Mesendoderm (in vitro differentiated cells): Measurements from ENCODE around the gene RILPL2.
A peak's percentile ranks its signal among the peaks of the same experiment; 100 is the strongest.

Experiments
- DNase-seq: peaks from one replicate; pipeline ENCODE4 v3.0.0; 2013
- H2AK5ac ChIP-seq: 2 replicates; pipeline ENCODE4 v1.6.1; 2013; ENCODE audit warnings: low read length, inconsistent platforms
- H2BK120ac ChIP-seq: 2 replicates; pipeline ENCODE4 v1.6.1; 2013; ENCODE audit warnings: low read depth, mild to moderate bottlenecking, low read length, moderate library complexity, mixed read lengths
- H2BK15ac ChIP-seq: replicated peaks from 2 replicates; pipeline ENCODE4 v1.6.1; 2013; ENCODE audit warnings: low read depth, mild to moderate bottlenecking, moderate library complexity
- H2BK5ac ChIP-seq: 2 replicates; pipeline ENCODE4 v1.6.1; 2013; ENCODE audit warnings: low read length, inconsistent platforms
- H3K18ac ChIP-seq: 2 replicates; pipeline ENCODE4 v1.6.1; 2013; ENCODE audit warnings: mild to moderate bottlenecking, low read length, mixed read lengths
- H3K23ac ChIP-seq: one replicate; pipeline ENCODE4 v1.6.1; 2013; ENCODE audit warnings: low read length
- H3K27ac ChIP-seq: 2 replicates; pipeline ENCODE4 v1.5.1; 2013; ENCODE audit warnings: low read depth, mild to moderate bottlenecking, inconsistent platforms, low read length, moderate library complexity
- H3K27me3 ChIP-seq: 2 replicates; pipeline ENCODE4 v1.6.1; 2013; ENCODE audit warnings: low read length, control low read depth, mild to moderate bottlenecking, inconsistent platforms; ENCODE audit not compliant: insufficient read depth, poor library complexity
- H3K36me3 ChIP-seq: 2 replicates; pipeline ENCODE4 v1.6.1; 2013; ENCODE audit warnings: low read length, inconsistent platforms; ENCODE audit not compliant: control insufficient read depth, insufficient read depth
- H3K4ac ChIP-seq: one replicate; pipeline ENCODE4 v1.6.1; 2013; ENCODE audit warnings: low read depth, mild to moderate bottlenecking, low read length, moderate library complexity
- H3K4me1 ChIP-seq: 2 replicates; pipeline ENCODE4 v1.6.1; 2013; ENCODE audit warnings: low read depth, low read length, inconsistent platforms; ENCODE audit not compliant: control insufficient read depth
- H3K4me2 ChIP-seq: 2 replicates; pipeline ENCODE4 v1.6.1; 2013; ENCODE audit warnings: low read length
- H3K4me3 ChIP-seq: 2 replicates; pipeline ENCODE4 v1.5.1; 2013; ENCODE audit warnings: mild to moderate bottlenecking, low read length
- H3K56ac ChIP-seq: one replicate; pipeline ENCODE4 v1.6.1; 2013; ENCODE audit warnings: low read length
- H3K79me1 ChIP-seq: 2 replicates; pipeline ENCODE4 v1.6.1; 2013; ENCODE audit warnings: low read length, inconsistent platforms
- H3K79me2 ChIP-seq: 2 replicates; pipeline ENCODE4 v1.6.1; 2013; ENCODE audit warnings: mild to moderate bottlenecking, low read length; ENCODE audit not compliant: control insufficient read depth, insufficient read depth
- H3K9ac ChIP-seq: 2 replicates; pipeline ENCODE4 v1.6.1; 2013; ENCODE audit warnings: low read length, inconsistent platforms
- H4K5ac ChIP-seq: one replicate; pipeline ENCODE4 v1.6.1; 2013; ENCODE audit warnings: low read length
- H4K8ac ChIP-seq: one replicate; pipeline ENCODE4 v1.6.1; 2013; ENCODE audit warnings: low read depth, mild to moderate bottlenecking, control low read depth, low read length, moderate library complexity
- WGBS: extraction: QIAGEN DNeasy Blood & Tissue Kit; methylation state at CpG from one replicate; pipeline ENCODE4 v1.1.7; 2013; ENCODE audit warnings: low lambda C conversion rate, missing lambda C conversion rate; ENCODE audit not compliant: insufficient coverage; ENCODE audit errors: extremely low coverage; 5-methylcytosine and 5-hydroxymethylcytosine counted together

The RILPL2 gene

GRCh38 chr12:123446333-123446713 lies 9.8 kb upstream of the RILPL2 start:
- Histone ChIP-seq H2BK15ac (no peak overlapping the region), H3K79me1 (no peaks in the 10 kb centered on the region), H3K36me3 (no peaks in the 10 kb centered on the region), H3K23ac (no peak overlapping the region), H2BK120ac (no peak overlapping the region), H3K56ac (no peak overlapping the region), H4K8ac (no peak overlapping the region), H3K79me2 (no peaks in the 10 kb centered on the region), H2AK5ac (no peak overlapping the region), H2BK5ac (no peak overlapping the region), H3K18ac (no peak overlapping the region), H3K27me3 (no peaks in the 10 kb centered on the region), H3K27ac (no peak overlapping the region), H4K5ac (no peak overlapping the region), H3K4me3 (no peak overlapping the region), H3K4me1 (no peaks in the 10 kb centered on the region), H3K4me2 (no peak overlapping the region), H3K9ac (no peak overlapping the region), H3K4ac (no peak overlapping the region)
- no peak for DNase-seq
- WGBS = no CpG with 5 or more reads among the region's 4 CpGs

- Histone ChIP-seq H2BK15ac (no peak overlapping the region), H3K4me1 (no peaks in the 10 kb centered on the region), H3K9ac (no peak overlapping the region), H3K4me2 (no peak overlapping the region), H3K18ac (no peak overlapping the region), H2BK120ac (no peak overlapping the region), H3K56ac (no peak overlapping the region), H3K36me3 (no peaks in the 10 kb centered on the region), H3K4ac (no peak overlapping the region), H3K79me1 (no peaks in the 10 kb centered on the region), H3K79me2 (no peaks in the 10 kb centered on the region), H3K27ac (no peak overlapping the region), H4K8ac (no peak overlapping the region), H2BK5ac (no peak overlapping the region), H3K27me3 (no peaks in the 10 kb centered on the region), H4K5ac (no peak overlapping the region), H2AK5ac (no peak overlapping the region), H3K4me3 (no peak overlapping the region), H3K23ac (no peak overlapping the region)
- peak; percentile 29 for DNase-seq
- WGBS = no CpG with 5 or more reads among the region's 18 CpGs
Measured at GRCh38 chr12:123445388-123446332, 9.2 kb upstream of the RILPL2 start.

DNA sequence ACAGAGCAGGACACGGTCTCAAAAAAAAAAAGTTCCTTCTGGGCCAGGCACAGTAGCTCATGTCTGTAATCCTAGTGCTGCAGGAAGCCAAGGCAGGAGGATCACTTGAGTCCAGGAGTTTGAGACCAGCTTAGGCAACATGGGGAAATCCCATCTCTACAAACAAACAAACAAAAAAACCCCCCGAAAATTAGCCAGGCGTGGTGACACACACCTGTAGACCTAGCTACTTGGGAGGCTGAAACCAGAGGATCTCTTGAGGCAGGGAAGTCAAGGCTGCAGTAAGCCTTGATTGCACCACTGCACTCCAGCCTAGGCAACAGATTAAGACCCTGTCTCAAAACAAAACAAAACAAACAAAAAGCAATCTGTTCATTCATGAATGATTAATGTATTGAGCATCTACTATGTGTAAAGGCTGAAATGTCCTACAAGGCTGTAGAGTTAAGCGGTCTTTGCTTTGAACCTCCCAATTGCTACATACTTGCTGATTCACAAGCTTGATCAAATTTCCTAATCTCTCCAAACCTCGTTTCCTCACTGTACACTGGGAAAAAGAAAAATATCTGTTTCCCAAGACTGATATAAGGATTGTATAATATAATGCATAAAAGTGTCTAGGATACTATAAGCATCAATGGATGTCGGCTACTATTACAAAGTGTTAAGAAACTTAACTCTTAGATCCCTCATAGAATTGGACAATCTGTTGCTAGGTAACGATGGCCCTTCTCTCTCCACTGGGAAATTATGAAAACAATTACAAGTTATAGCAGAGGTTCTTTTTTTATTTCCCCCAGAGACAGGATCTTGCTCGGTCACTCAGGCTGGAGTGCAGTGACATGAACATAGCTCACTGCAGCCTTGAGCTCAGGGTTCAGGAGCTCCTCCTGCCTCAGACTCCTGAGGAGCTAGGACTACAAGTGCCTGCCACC lies 7.9 kb upstream of the RILPL2 start:
- no peak overlapping the region for H3K4me2 ChIP-seq
- no peak overlapping the region for H3K18ac ChIP-seq
- H3K4me1 ChIP-seq = no peaks in the 10 kb centered on the region
- H2BK15ac ChIP-seq = no peak overlapping the region
- H3K23ac ChIP-seq = no peak overlapping the region
- no peaks in the 10 kb centered on the region for H3K36me3 ChIP-seq
- no peak overlapping the region for H3K4ac ChIP-seq
- no peak overlapping the region for H4K8ac ChIP-seq
- no CpG with 5 or more reads among the region's 8 CpGs for WGBS
- no peak overlapping the region for H2BK120ac ChIP-seq
- no peaks in the 10 kb centered on the region for H3K27me3 ChIP-seq
- no peak overlapping the region for H3K56ac ChIP-seq
- no peaks in the 10 kb centered on the region for H3K79me2 ChIP-seq
- H4K5ac ChIP-seq = no peak overlapping the region
- H2BK5ac ChIP-seq = no peak overlapping the region
- H3K27ac ChIP-seq = no peak overlapping the region
- DNase-seq = no peak
- no peaks in the 10 kb centered on the region for H3K79me1 ChIP-seq
- H2AK5ac ChIP-seq = no peak overlapping the region
- H3K9ac ChIP-seq = no peak overlapping the region
- no peak overlapping the region for H3K4me3 ChIP-seq

GRCh38 chr12:123442774-123443173 lies 6.3 kb upstream of the RILPL2 start:
- Histone ChIP-seq H3K36me3 (no peaks in the 10 kb centered on the region), H4K8ac (no peak overlapping the region), H3K4me3 (no peak overlapping the region), H3K18ac (no peak overlapping the region), H3K27me3 (no peaks in the 10 kb centered on the region), H3K27ac (no peak overlapping the region), H3K23ac (no peak overlapping the region), H3K56ac (no peak overlapping the region), H2AK5ac (no peak overlapping the region), H4K5ac (no peak overlapping the region), H2BK5ac (no peak overlapping the region), H3K79me2 (no peaks in the 10 kb centered on the region), H2BK120ac (no peak overlapping the region), H2BK15ac (no peak overlapping the region), H3K4me1 (no peaks in the 10 kb centered on the region), H3K79me1 (no peaks in the 10 kb centered on the region), H3K9ac (no peak overlapping the region), H3K4me2 (no peak overlapping the region), H3K4ac (no peak overlapping the region)
- no peak for DNase-seq
- no CpG with 5 or more reads among the region's 4 CpGs for WGBS

DNA sequence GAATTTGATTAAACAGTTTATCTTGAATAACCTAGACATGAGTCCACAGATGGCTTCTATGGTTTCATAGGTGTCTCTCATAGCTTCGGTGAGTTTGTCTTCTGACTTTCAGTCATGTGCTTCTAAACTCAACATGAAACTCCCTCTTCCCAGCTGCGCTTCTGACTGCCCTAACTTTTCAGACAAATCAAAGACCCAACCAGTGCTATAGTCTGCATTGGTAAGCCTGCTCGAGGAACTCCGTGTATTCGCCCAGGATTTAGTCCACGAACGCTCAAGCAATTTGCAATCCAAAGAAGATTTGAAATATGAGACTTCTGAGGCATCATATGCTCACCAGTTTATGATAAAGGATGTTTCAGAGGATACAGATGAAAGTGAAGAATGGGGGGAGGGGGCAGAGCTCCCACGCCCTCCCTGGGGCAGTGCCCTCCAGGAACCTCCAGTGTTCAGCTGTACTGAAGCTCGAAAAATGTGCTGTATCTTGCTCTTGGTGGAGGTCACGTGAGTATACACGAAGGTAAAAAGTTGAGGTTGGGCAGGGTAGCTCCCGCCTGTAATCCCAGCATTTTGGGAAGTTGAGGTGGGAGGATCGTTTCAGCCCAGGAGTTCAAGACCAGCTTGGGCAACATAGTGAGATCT lies 5.2 kb upstream of the RILPL2 start:
- H3K4me3 ChIP-seq = no peak overlapping the region

More for the DNA sequence above, 5.2 kb upstream of the RILPL2 start:
- Histone ChIP-seq H3K23ac (no peak overlapping the region), H3K27ac (no peak overlapping the region), H3K18ac (no peak overlapping the region), H2BK120ac (no peak overlapping the region), H3K4ac (no peak overlapping the region), H3K4me1 (no peaks in the 10 kb centered on the region), H2BK5ac (no peak overlapping the region), H4K8ac (no peak overlapping the region), H2BK15ac (no peak overlapping the region), H2AK5ac (no peak overlapping the region), H3K36me3 (no peaks in the 10 kb centered on the region), H3K56ac (no peak overlapping the region), H3K79me1 (no peaks in the 10 kb centered on the region), H3K27me3 (no peaks in the 10 kb centered on the region), H4K5ac (no peak overlapping the region), H3K79me2 (no peaks in the 10 kb centered on the region), H3K4me2 (no peak overlapping the region), H3K9ac (no peak overlapping the region)
- DNase-seq = no peak
- WGBS = no CpG with 5 or more reads among the region's 13 CpGs
